Measurements from ENCODE around the gene RGP1. TPM values are rescaled to one million over a fixed set of nuclear protein-coding genes. Genes with fewer than 3 reads are reported as not detected.
A peak's percentile ranks its signal among the peaks of the same experiment; 100 is the strongest.

RGP1 gene, protein sequence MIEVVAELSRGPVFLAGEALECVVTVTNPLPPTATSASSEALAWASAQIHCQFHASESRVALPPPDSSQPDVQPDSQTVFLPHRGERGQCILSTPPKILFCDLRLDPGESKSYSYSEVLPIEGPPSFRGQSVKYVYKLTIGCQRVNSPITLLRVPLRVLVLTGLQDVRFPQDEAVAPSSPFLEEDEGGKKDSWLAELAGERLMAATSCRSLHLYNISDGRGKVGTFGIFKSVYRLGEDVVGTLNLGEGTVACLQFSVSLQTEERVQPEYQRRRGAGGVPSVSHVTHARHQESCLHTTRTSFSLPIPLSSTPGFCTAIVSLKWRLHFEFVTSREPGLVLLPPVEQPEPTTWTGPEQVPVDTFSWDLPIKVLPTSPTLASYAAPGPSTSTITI
- 16.2 TPM for total RNA-seq

DNA sequence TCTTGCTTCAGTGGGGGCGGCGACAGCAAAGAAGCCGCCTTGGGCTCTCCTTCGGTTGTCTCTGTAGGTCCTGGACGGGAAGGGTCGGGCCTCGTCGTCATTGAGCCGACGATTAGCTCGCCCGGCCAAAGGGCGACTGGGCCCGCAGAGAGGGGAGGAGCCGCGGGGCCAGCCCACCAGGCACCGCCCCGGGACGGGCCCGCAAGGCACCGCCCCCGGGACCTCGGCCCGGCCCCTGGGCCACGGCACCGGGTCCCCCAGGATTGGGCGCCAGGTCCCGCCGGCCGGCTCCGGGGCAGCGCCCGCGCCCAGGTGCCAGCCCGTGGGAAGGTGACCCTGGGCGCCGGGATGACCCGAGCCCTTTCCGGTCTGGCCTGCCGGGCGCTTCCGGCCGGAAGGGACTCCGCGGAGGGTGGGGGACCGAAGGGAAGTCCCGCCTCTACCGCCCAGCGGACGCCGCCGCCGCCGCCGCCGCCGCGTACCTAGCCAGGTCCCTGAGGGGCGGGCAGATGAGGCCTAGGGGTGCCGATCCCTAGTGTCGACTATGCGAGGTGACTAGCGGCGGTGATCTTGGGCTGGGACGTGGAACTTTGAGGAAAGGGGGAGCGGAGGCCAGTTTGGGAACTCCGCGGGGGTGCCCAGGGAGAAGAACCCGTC is at the start of gene RGP1, which contains the start of gene GBA2:
RGP1 (plus strand) TSS at position 430 of the 657 bp plus-strand sequence. CDS start 469 bp downstream, outside the sequence.
GBA2 (minus strand) TSS at position 371 of the 657 bp plus-strand sequence. CDS start 524 bp downstream, outside the sequence.
- DNase-seq (ENCODE audit: extremely low spot score in 2 of 2), result no peak
- H3K27me3 ChIP-seq, result no peaks in the 10 kb centered on the region
- TF ChIP-seq POLR2A (IDR thresholded peaks at IDR 0.05) (peak in 1 of 2 donors; percentile 39), POLR2AphosphoS5 (IDR thresholded peaks at IDR 0.05; ENCODE audit: insufficient read depth in 1 of 2, low read depth in 1 of 2) (peak; percentile 36 to 81)
- TF ChIP-seq, protein P1, sequence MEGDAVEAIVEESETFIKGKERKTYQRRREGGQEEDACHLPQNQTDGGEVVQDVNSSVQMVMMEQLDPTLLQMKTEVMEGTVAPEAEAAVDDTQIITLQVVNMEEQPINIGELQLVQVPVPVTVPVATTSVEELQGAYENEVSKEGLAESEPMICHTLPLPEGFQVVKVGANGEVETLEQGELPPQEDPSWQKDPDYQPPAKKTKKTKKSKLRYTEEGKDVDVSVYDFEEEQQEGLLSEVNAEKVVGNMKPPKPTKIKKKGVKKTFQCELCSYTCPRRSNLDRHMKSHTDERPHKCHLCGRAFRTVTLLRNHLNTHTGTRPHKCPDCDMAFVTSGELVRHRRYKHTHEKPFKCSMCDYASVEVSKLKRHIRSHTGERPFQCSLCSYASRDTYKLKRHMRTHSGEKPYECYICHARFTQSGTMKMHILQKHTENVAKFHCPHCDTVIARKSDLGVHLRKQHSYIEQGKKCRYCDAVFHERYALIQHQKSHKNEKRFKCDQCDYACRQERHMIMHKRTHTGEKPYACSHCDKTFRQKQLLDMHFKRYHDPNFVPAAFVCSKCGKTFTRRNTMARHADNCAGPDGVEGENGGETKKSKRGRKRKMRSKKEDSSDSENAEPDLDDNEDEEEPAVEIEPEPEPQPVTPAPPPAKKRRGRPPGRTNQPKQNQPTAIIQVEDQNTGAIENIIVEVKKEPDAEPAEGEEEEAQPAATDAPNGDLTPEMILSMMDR (IDR thresholded peaks at IDR 0.05), result no peak
- no peaks in the 10 kb centered on the region for H3K9me3 ChIP-seq
- peaks cover 50% of the 10 kb centered on the region for H3K4me1 ChIP-seq
- peak within 1 kb of the TSS; percentile 92 to 93 for H3K4me3 ChIP-seq
- intact Hi-C loops (cut with DNase I), result no loop called here
- H3K27ac ChIP-seq, result peak within 1 kb of the TSS; percentile 91
- peaks cover 0 to 43% of the 10 kb centered on the region in 2 donors for H3K36me3 ChIP-seq

DNA sequence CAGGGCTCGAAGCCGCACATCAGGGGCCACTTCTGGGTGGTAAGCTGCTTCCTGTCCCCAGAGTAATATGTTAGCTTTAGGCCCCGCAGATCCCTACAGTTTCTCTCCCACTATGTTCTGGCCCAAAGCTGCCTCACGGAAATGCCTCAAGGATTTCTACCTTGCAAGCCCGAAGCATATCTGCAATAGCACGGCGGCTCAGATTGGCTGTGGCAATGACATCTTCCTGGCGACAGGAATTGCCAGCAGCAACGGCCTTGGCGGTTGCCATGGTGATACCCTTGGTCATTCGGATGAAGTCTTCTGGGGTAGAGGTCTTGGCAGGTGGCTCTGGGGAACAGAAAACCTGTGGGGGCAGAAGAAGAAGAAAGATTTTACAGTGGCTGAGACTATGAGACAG is 49.1 kb upstream of the RGP1 start:
- Histone ChIP-seq H3K4me1 (no peaks in the 10 kb centered on the region), H3K27me3 (no peaks in the 10 kb centered on the region), H3K27ac (no peak overlapping the region), H3K36me3 (peaks cover 12 to 80% of the 10 kb centered on the region in 2 donors), H3K4me3 (no peak overlapping the region), H3K9me3 (no peaks in the 10 kb centered on the region)
- intact Hi-C loops (cut with DNase I), result no loop called here
- DNase-seq (ENCODE audit: extremely low spot score in 2 of 2), result no peak
- TF ChIP-seq POLR2A (IDR thresholded peaks at IDR 0.05) (no peak), POLR2AphosphoS5 (IDR thresholded peaks at IDR 0.05; ENCODE audit: insufficient read depth in 1 of 2, low read depth in 1 of 2) (no peak)
- TF ChIP-seq, protein P1 (IDR thresholded peaks at IDR 0.05), result no peak

DNA sequence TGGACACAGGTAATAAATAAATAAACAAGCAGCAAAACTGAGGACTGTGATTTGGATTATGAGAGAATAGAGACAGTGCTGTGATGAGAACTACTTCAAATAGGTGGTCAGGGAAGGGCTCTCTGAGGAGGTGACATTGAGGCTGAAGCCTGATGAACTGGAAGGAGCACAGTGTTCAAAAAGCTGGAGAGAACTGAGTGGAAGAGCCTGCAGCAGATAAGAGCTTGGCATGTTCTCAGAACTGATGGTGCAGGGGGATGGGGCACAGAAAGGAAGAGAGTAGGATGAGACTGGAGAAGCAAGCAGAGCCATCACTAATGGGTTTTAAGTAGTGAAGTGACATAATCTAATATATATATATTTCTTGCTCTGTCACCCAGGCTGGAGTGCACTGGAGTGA is 48.1 kb upstream of the RGP1 start:
- Histone ChIP-seq H3K36me3 (peaks cover 14 to 90% of the 10 kb centered on the region in 2 donors), H3K4me1 (no peaks in the 10 kb centered on the region), H3K4me3 (no peak overlapping the region), H3K9me3 (no peaks in the 10 kb centered on the region), H3K27ac (no peak overlapping the region), H3K27me3 (no peaks in the 10 kb centered on the region)
- intact Hi-C loops (cut with DNase I), result no loop called here
- DNase-seq (ENCODE audit: extremely low spot score in 2 of 2), result no peak
- TF ChIP-seq POLR2AphosphoS5 (IDR thresholded peaks at IDR 0.05; ENCODE audit: insufficient read depth in 1 of 2, low read depth in 1 of 2), result no peak
- TF ChIP-seq, protein P1 (IDR thresholded peaks at IDR 0.05), result no peak

DNA sequence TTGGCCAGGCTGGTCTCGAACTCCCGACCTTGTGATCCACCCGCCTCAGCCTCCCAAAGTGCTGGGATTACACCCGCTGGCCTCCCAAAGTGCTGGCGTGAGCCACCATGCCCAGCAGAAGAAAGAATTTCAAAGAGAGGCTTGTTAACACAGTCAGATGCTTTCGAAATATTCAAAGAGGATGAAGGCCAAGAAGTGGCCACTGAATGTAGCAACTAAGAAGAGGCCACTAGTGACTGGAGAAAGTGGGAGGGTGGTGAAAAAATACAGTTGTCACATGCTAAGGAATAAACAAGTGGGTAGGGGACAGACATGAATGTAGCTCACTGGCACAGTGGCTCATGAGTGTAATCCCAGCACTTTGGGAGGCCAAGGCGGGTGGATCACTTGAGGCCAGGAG is 46.4 kb upstream of the RGP1 start:
- TF ChIP-seq, protein P1 (IDR thresholded peaks at IDR 0.05), result no peak
- TF ChIP-seq POLR2AphosphoS5 (IDR thresholded peaks at IDR 0.05; ENCODE audit: insufficient read depth in 1 of 2, low read depth in 1 of 2), result no peak
- no peak for TF ChIP-seq POLR2A (IDR thresholded peaks at IDR 0.05)
- Histone ChIP-seq H3K9me3 (no peaks in the 10 kb centered on the region), H3K36me3 (peaks cover 16 to 100% of the 10 kb centered on the region in 2 donors), H3K4me3 (no peak overlapping the region), H3K27me3 (no peaks in the 10 kb centered on the region), H3K27ac (no peak overlapping the region), H3K4me1 (no peaks in the 10 kb centered on the region)
- DNase-seq (ENCODE audit: extremely low spot score in 2 of 2), result no peak
- intact Hi-C loops (cut with DNase I), result no loop called here

Measured in vagina (tissue), 2 donors.